Measurements from ENCODE around the gene NTNG1. TPM values are rescaled to one million over a fixed set of nuclear protein-coding genes. Genes with fewer than 3 reads are reported as not detected.

NTNG1 gene
- total RNA-seq, 1 donor from 2014 or later, result not detected

GRCh38 chr1:107138166-107138565, 2.7 kb upstream of the NTNG1 start:
- no peak for TF ChIP-seq CTCF (IDR thresholded peaks at IDR 0.05)
- H3K4me3 Mint-ChIP-seq (ENCODE audit: unreplicated experiment), result no peak overlapping the region
- no peaks in the 10 kb centered on the region for H3K9me3 Mint-ChIP-seq (ENCODE audit: low read depth)
- no peak overlapping the region for H3K27ac Mint-ChIP-seq (ENCODE audit: unreplicated experiment)
- H3K27me3 Mint-ChIP-seq (ENCODE audit: low read depth), result peaks cover 37% of the 10 kb centered on the region
- peaks cover 20% of the 10 kb centered on the region for H3K4me1 Mint-ChIP-seq (ENCODE audit: low read depth)
- H3K36me3 Mint-ChIP-seq (ENCODE audit: low read depth), result no peaks in the 10 kb centered on the region
- DNase-seq (ENCODE audit: low spot score), result no peak

DNA sequence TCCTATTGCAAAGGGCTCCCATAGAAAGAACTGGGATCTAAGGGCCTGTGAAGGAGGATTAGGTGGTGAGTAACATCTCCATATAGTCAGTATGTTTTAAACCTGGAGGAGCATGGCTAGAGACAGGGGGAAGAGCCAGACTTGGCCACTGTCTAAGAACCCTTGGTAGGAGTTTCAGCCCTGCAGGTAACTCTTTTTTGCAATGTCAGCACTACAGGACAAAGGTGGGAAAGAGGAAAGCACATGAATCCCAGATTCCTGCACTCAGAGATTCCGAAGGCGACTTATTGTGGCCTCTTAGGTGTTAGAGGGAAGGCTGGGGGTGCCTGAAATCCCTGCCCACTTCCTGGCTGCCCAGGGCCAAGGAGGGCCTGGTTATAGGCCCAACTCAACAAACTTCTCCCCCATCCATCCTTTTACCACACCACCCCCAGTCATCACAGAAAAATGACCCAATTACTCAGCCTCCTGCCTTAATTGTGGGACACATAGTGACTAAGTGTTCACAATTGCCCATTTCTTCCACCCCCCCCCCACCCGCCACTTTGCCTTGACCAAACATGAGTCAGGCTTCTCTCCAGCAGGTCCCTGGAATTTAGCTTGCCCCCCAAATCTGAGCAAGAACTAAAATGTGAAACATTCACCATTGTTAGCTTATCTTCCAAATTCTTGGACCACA, 1.9 kb upstream of the NTNG1 start:
- H3K36me3 Mint-ChIP-seq (ENCODE audit: low read depth), result no peaks in the 10 kb centered on the region
- H3K9me3 Mint-ChIP-seq (ENCODE audit: low read depth), result no peaks in the 10 kb centered on the region
- peaks cover 37% of the 10 kb centered on the region for H3K27me3 Mint-ChIP-seq (ENCODE audit: low read depth)
- H3K27ac Mint-ChIP-seq (ENCODE audit: unreplicated experiment), result no peak overlapping the region
- DNase-seq (ENCODE audit: low spot score), result no peak
- no peak overlapping the region for H3K4me3 Mint-ChIP-seq (ENCODE audit: unreplicated experiment)
- H3K4me1 Mint-ChIP-seq (ENCODE audit: low read depth), result peaks cover 20% of the 10 kb centered on the region
- TF ChIP-seq CTCF (IDR thresholded peaks at IDR 0.05), result no peak

GRCh38 chr1:107139833-107140702, 771 bp upstream of the NTNG1 start:
- no peak for DNase-seq (ENCODE audit: low spot score)
- no peak overlapping the region for H3K27ac Mint-ChIP-seq (ENCODE audit: unreplicated experiment)
- no peak for TF ChIP-seq CTCF (IDR thresholded peaks at IDR 0.05)
- no peaks in the 10 kb centered on the region for H3K9me3 Mint-ChIP-seq (ENCODE audit: low read depth)
- peaks cover 42% of the 10 kb centered on the region for H3K27me3 Mint-ChIP-seq (ENCODE audit: low read depth)
- H3K36me3 Mint-ChIP-seq (ENCODE audit: low read depth), result no peaks in the 10 kb centered on the region
- peak overlapping the region; percentile 74 for H3K4me3 Mint-ChIP-seq (ENCODE audit: unreplicated experiment)
- H3K4me1 Mint-ChIP-seq (ENCODE audit: low read depth), result peaks cover 20% of the 10 kb centered on the region

DNA sequence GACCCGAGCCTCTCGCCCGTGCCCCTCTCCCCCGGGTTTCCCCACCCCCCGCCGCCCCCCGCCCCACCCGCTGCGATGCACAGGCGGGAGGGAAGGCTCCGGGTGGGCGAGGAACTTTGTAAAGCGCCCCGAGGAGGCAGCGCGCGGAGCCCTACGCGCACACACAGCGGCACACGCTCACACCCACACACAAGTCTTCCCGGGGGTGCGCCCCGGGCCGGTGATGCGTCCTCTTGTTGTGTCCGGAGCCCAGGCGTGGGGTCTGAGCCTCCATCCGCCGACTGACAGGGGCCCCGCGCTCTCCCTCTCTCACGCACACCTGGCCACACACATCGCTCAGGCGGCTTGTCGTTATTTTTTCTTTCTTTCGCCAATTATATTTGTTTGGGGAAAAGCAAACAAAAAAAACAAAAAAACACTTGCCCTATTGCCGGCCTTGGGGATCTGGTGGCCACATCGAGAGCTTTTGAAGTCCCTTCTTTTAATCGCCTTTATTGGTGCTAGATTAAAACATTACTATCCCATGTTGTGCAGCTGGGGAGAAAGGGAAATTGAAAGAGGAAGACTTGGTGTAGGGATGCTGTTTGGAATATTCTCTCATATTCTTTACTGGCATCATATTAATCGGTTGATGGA, 770 bp downstream of the NTNG1 start:
- Mint-ChIP-seq H3K4me3 (ENCODE audit: unreplicated experiment) (peak overlapping the region; percentile 66), H3K9me3 (ENCODE audit: low read depth) (no peaks in the 10 kb centered on the region)
- DNase-seq (ENCODE audit: low spot score), result peak; percentile 84

More for the DNA sequence above, 770 bp downstream of the NTNG1 start:
- H3K36me3 Mint-ChIP-seq (ENCODE audit: low read depth), result no peaks in the 10 kb centered on the region
- TF ChIP-seq CTCF (IDR thresholded peaks at IDR 0.05), result no peak
- peaks cover 20% of the 10 kb centered on the region for H3K4me1 Mint-ChIP-seq (ENCODE audit: low read depth)
- no peak overlapping the region for H3K27ac Mint-ChIP-seq (ENCODE audit: unreplicated experiment)
- H3K27me3 Mint-ChIP-seq (ENCODE audit: low read depth), result peaks cover 46% of the 10 kb centered on the region
